ENCODE measurements around the gene CYP4V2. TPM values are rescaled to one million over a fixed set of nuclear protein-coding genes. Genes with fewer than 3 reads are reported as not detected.

Gene CYP4V2
- total and polyA plus RNA-seq, 2 experiments from 2014 or later: 10.5 to 16.3 TPM

- TF ChIP-seq EZH2phosphoT487 (IDR thresholded peaks at IDR 0.05; ENCODE audit: insufficient read depth, low read depth): no peak
- TF ChIP-seq EZH2 (IDR thresholded peaks at IDR 0.05; ENCODE audit: insufficient read depth, poor library complexity, severe bottlenecking): no peak
- Histone ChIP-seq H3K4me1 (ENCODE audit: insufficient read depth) (no peaks in the 10 kb centered on the region), H2AFZ (no peak overlapping the region), H3K9ac (no peak overlapping the region), H3F3A (ENCODE audit: insufficient read depth) (no peaks in the 10 kb centered on the region), H3K79me2 (ENCODE audit: insufficient read depth) (no peaks in the 10 kb centered on the region), H3K4me2 (ENCODE audit: unreplicated experiment) (no peak overlapping the region), H3K4me3 (no peak overlapping the region), H3K9me2 (ENCODE audit: insufficient read depth) (no peaks in the 10 kb centered on the region), H4K20me1 (ENCODE audit: insufficient read depth) (no peaks in the 10 kb centered on the region), H3K27ac (no peak overlapping the region), H3K36me3 (ENCODE audit: low read depth) (no peaks in the 10 kb centered on the region), H3K27me3 (replicated peaks; ENCODE audit: insufficient read depth) (no peaks in the 10 kb centered on the region), H3K9me3 (ENCODE audit: low read depth) (no peaks in the 10 kb centered on the region)
- in situ Hi-C loops (cut with MboI): no loop called here
- DNase-seq: no peak
Measured at GRCh38 chr4:186225848-186226247, 34.5 kb downstream of the CYP4V2 start.

GRCh38 chr4:186226521-186227189, 35.3 kb downstream of the CYP4V2 start:
- 46 to 47% methylated on average over 3 of the region's 3 CpGs for WGBS, 2 experiments (ENCODE audit: low coverage in 1 of 2, low lambda C conversion rate in 2 of 2, missing lambda C conversion rate in 2 of 2)
- no peaks in the 10 kb centered on the region for H3K36me3 ChIP-seq (ENCODE audit: low read depth)
- TF ChIP-seq EZH2 (IDR thresholded peaks at IDR 0.05; ENCODE audit: insufficient read depth, poor library complexity, severe bottlenecking) (no peak), EZH2phosphoT487 (IDR thresholded peaks at IDR 0.05; ENCODE audit: insufficient read depth, low read depth) (no peak)
- in situ Hi-C loops (cut with MboI): no loop called here
- H3K79me2 ChIP-seq (ENCODE audit: insufficient read depth): no peaks in the 10 kb centered on the region
- H3F3A ChIP-seq (ENCODE audit: insufficient read depth): no peaks in the 10 kb centered on the region
- no peak overlapping the region for H3K27ac ChIP-seq
- DNase-seq: no peak
- H3K27me3 ChIP-seq (replicated peaks; ENCODE audit: insufficient read depth): no peaks in the 10 kb centered on the region
- no peaks in the 10 kb centered on the region for H3K9me2 ChIP-seq (ENCODE audit: insufficient read depth)
- no peaks in the 10 kb centered on the region for H4K20me1 ChIP-seq (ENCODE audit: insufficient read depth)
- no peak overlapping the region for H2AFZ ChIP-seq
- H3K9ac ChIP-seq: no peak overlapping the region
- H3K4me3 ChIP-seq: no peak overlapping the region
- no peaks in the 10 kb centered on the region for H3K9me3 ChIP-seq (ENCODE audit: low read depth)
- H3K4me1 ChIP-seq (ENCODE audit: insufficient read depth): no peaks in the 10 kb centered on the region
- no peak overlapping the region for H3K4me2 ChIP-seq (ENCODE audit: unreplicated experiment)

- Histone ChIP-seq H3K4me1 (ENCODE audit: insufficient read depth) (no peaks in the 10 kb centered on the region), H3K9me2 (ENCODE audit: insufficient read depth) (no peaks in the 10 kb centered on the region), H3K9ac (no peak within 1 kb of the TSS), H3K36me3 (ENCODE audit: low read depth) (no peaks in the 10 kb centered on the region), H3K79me2 (ENCODE audit: insufficient read depth) (no peaks in the 10 kb centered on the region), H3K27ac (no peak within 1 kb of the TSS), H3K9me3 (ENCODE audit: low read depth) (no peaks in the 10 kb centered on the region), H3K27me3 (replicated peaks; ENCODE audit: insufficient read depth) (no peaks in the 10 kb centered on the region), H3F3A (ENCODE audit: insufficient read depth) (no peaks in the 10 kb centered on the region), H4K20me1 (ENCODE audit: insufficient read depth) (no peaks in the 10 kb centered on the region), H3K4me3 (no peak within 1 kb of the TSS), H3K4me2 (ENCODE audit: unreplicated experiment) (no peak within 1 kb of the TSS), H2AFZ (no peak within 1 kb of the TSS)
- TF ChIP-seq EZH2 (IDR thresholded peaks at IDR 0.05; ENCODE audit: insufficient read depth, poor library complexity, severe bottlenecking): no peak
- 50 to 53% methylated on average over 5 of the region's 5 CpGs for WGBS, 2 experiments (ENCODE audit: low coverage in 1 of 2, low lambda C conversion rate in 2 of 2, missing lambda C conversion rate in 2 of 2)
- no peak for DNase-seq
- in situ Hi-C loops (cut with MboI): no loop called here
Measured at GRCh38 chr4:186227221-186227620, 35.9 kb downstream of the CYP4V2 start, which contains the start of gene KLKB1. KLKB1 (plus strand) TSS chr4:186227507; CDS start chr4:186228196, 689 bp downstream.

- no peaks in the 10 kb centered on the region for H3K9me2 ChIP-seq (ENCODE audit: insufficient read depth)
- no peaks in the 10 kb centered on the region for H3K36me3 ChIP-seq (ENCODE audit: low read depth)
- TF ChIP-seq EZH2 (IDR thresholded peaks at IDR 0.05; ENCODE audit: insufficient read depth, poor library complexity, severe bottlenecking): no peak
- TF ChIP-seq EZH2phosphoT487 (IDR thresholded peaks at IDR 0.05; ENCODE audit: insufficient read depth, low read depth): no peak
- 0 to 4% methylated on average over 2 of the region's 2 CpGs for WGBS, 2 experiments (ENCODE audit: low coverage in 1 of 2, low lambda C conversion rate in 2 of 2, missing lambda C conversion rate in 2 of 2)
- H3F3A ChIP-seq (ENCODE audit: insufficient read depth): no peaks in the 10 kb centered on the region
- H3K4me3 ChIP-seq: no peak overlapping the region
- no peak for DNase-seq
- no peaks in the 10 kb centered on the region for H3K79me2 ChIP-seq (ENCODE audit: insufficient read depth)
- no peaks in the 10 kb centered on the region for H3K4me1 ChIP-seq (ENCODE audit: insufficient read depth)
- no peak overlapping the region for H3K27ac ChIP-seq
- in situ Hi-C loops (cut with MboI): no loop called here
- H2AFZ ChIP-seq: no peak overlapping the region
- H3K9ac ChIP-seq: no peak overlapping the region
- H4K20me1 ChIP-seq (ENCODE audit: insufficient read depth): no peaks in the 10 kb centered on the region
- no peak overlapping the region for H3K4me2 ChIP-seq (ENCODE audit: unreplicated experiment)
- no peaks in the 10 kb centered on the region for H3K27me3 ChIP-seq (replicated peaks; ENCODE audit: insufficient read depth)
- no peaks in the 10 kb centered on the region for H3K9me3 ChIP-seq (ENCODE audit: low read depth)
Measured at GRCh38 chr4:186227744-186228513, 36.6 kb downstream of the CYP4V2 start.

All from GM23248 (cell line).